LNCAP (cell line): Measurements from ENCODE around the gene IFITM2.

ENCODE experiments used
- TF ChIP-seq, protein P1 (sequence below): fragments of 450-650 bp; IDR thresholded peaks from 2 replicates; pipeline ENCODE4 v1.5.1; 2017; ENCODE audit warnings: mild to moderate bottlenecking

Gene IFITM2

DNA sequence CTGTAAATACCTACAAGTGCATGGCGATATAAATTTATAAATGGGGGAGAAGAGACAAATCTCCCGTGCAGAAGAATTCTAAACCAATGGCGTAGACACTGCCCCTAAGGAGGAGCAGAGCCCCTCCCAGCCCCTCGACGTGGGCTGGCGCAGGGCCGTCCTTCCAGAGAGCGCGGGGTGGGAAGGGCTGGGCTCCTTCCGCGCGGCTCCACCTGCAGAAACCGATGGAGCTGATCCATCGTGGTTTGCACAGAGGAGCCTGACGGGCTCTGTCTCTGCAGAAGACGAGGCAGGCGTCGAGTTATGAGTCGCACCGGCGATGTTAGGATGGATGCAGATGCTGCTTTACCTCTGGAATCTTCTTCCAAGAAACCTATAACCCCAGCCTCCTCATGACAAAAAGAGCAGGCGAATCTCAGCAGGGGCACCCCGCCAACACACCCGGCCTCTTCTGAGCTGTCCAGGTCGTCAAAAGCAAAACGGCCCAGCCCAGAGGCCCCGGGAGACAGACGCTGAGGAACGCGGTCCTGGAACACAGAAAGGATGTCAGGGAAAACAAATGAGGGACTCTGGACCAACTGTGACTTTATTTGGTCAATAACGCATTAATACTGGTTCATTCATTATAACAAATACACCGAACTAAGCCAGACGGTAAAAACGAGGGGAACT, 50.6 kb downstream of the IFITM2 start:
- TF ChIP-seq, protein P1, sequence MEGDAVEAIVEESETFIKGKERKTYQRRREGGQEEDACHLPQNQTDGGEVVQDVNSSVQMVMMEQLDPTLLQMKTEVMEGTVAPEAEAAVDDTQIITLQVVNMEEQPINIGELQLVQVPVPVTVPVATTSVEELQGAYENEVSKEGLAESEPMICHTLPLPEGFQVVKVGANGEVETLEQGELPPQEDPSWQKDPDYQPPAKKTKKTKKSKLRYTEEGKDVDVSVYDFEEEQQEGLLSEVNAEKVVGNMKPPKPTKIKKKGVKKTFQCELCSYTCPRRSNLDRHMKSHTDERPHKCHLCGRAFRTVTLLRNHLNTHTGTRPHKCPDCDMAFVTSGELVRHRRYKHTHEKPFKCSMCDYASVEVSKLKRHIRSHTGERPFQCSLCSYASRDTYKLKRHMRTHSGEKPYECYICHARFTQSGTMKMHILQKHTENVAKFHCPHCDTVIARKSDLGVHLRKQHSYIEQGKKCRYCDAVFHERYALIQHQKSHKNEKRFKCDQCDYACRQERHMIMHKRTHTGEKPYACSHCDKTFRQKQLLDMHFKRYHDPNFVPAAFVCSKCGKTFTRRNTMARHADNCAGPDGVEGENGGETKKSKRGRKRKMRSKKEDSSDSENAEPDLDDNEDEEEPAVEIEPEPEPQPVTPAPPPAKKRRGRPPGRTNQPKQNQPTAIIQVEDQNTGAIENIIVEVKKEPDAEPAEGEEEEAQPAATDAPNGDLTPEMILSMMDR: no peak
